ENCODE data around the gene MTMR4.
"Not testable (repeated sequence)": the region's sequence is repeated elsewhere in the genome, so short reads cannot be mapped to it uniquely, and the experiment has no call there.

Gene MTMR4

GRCh38 chr17:58525239-58525638, 10.8 kb upstream of the MTMR4 start:
- DNase-seq (ENCODE audit: low read depth) = no peak

GRCh38 chr17:58521680-58522079, 7.2 kb upstream of the MTMR4 start:
- no peak for DNase-seq (ENCODE audit: low read depth)

GRCh38 chr17:58520843-58521430, 6.5 kb upstream of the MTMR4 start:
- no peak for DNase-seq (ENCODE audit: low read depth)

DNA sequence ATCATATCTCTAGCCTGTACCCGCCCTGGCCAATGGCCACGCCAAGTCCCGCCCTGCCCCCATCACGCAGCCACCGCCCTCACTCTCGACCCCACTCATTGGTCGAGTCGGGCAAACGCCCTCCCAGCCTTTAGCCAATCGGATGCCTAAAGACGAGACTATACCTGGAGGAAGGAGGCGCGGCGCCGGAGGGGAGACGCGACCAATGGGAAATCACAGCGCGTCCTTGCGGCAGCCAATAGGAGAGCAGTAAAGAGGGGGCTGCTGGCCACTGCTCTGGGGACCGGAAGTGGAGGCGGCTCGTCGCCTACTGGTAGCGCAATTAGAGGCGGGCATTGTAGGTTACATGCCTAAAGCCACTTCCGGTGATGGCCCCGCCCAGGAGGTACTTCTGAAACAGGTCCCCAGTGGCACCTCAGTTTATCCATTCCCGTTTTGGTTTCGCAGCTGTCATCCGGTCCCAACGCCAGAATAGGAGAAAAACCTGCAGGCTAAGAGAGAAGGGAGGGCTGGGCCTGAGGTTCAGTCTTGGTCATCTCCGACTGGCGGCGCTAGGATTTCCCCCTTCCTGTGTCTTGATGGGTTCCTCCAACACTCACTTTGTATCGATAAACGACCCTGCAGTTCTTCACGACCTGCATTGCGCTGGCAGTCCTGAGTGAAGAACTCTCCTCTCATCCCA, 3.6 kb upstream of the MTMR4 start:
- DNase-seq (ENCODE audit: low read depth) = peak; percentile 100

- DNase-seq (ENCODE audit: low read depth) = no peak
Observed at GRCh38 chr17:58517378-58517927, 3.0 kb upstream of the MTMR4 start.

GRCh38 chr17:58516644-58517377, 2.4 kb upstream of the MTMR4 start:
- no peak for DNase-seq (ENCODE audit: low read depth)

- no peak for DNase-seq (ENCODE audit: low read depth)
Observed at GRCh38 chr17:58515286-58515685, 848 bp upstream of the MTMR4 start.

DNA sequence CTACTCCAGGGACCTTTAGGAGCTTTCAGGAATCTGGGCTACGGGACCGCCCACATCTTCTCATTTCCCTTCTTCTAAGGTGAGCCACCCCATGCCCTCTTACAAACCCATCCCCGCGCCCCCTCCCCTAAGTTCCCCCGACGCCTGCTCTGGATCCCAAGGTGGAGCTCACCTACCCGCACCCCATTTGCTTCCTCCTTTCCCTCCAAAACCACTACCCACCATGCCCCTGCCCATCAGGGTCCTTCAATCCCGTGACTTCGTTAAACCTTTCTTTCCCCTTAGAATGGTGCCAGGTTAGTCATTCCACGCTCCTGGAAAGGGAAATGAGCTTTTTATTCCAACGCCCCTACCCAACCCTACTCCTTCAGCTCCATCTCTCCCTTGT, 326 bp upstream of the MTMR4 start:
- no peak for DNase-seq (ENCODE audit: low read depth)

DNA sequence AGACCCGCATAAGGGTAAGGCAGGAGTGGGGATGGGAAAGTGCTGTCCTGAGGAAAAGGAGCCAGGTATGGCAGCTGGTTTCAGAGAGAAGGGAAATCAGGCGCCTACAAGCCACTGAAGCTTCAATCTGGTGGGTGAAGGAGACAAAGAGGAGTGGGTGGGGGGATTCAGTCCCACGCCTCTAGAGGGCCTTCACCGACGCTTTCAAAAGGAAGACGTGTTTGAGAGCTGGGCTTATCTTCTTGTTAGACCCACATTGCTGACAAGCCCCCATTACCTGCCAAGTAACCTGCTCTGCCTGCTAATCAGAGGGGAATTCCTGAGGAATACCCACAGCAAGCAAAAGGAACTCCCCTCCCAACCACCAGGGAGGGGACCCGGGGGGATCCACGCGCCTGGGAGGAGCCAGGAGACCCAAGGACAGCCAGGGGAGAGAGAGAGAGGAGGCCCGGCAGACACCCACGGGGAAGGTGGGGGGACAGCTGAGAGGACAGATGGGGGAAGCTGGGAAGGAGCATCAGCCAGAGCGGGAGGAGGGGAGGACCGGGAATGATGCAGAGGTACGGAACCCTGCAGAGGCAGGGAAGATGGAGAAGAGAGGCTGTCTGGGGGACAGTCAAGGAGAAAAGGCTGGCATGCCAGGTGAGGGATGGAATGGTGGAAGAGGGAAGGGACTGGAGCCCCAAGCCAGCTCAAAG, 1.0 kb downstream of the MTMR4 start:
- no peak for DNase-seq (ENCODE audit: low read depth)

DNA sequence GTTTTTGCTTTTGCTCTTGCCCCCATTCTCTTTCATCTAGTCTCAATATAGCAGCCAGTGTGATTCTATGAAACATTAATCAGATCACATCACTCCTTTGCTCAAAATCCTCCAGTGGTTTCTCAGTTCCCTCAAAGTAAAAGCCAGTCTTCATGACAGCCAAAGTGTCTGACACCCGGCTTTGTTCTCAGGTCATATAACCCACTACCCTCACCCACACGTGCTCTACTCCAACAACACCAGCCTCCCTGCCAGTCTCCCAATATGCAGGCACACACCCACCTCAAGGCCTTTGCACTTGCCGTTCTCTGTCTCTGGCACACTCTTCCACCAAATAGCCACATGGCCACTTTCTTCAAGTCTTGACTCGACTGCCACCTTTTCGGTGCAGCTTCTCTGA, 4.4 kb downstream of the MTMR4 start:
- no peak for DNase-seq (ENCODE audit: low read depth)

GRCh38 chr17:58508341-58509067, 5.9 kb downstream of the MTMR4 start:
- no peak for DNase-seq (ENCODE audit: low read depth)

DNA sequence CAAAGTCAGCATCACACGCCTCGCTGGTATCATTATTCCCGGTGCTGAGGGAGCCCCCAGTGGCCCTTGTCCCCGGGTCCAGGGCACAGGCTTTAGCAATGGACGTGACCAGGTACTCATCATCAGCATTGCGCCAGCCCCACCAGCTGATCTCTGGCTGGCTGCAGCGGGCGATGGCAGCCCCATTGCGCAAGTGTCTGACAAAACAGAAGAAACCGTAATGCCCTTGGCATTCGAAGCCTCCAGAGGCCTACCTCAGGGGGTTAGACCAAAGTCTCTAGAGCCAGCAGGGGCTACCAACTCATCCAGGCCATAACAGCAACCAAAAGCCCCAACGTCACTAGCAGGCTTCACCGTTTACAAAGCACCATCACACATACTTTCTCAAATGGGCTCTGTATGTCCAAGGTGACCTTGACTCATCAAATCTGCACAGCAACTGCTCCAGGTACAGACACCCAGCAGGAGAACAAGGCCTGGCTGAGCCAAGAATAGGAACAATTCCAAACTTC, 7.3 kb downstream of the MTMR4 start:
- DNase-seq (ENCODE audit: low read depth) = no peak

DNA sequence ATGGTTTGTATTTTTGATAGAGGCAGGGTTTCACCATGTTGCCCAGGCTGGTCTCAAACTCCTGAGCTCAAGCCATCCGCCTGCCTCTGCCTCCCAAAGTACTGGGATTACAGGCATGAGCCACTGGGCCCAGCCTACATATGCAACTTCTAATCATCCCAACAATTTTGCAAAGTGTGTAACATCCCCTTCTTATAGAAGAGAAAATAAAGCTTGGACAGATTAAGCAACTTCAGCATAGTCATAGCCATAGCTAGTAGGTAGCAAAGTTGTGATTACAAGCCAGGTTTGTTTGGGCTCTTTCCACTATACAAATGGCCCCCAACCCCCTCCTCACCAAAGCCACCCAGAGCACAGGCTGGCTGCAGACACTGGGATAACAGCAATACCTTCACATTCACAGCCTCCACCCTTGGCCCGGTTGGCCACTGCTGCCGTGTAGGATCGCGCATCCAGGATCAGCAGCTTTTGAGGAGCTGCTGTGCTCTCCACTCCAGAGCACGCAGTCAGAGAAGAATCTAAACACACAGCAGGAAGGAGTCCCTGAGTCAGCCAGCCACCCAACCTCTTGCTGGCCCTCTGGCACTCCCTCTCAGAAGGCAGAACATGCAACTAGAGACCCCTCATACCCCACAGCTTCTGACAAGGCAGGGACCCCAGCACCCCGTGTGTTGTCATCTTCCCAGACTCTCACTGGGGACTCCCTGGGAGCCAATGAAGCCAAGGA, 7.9 kb downstream of the MTMR4 start:
- no peak for DNase-seq (ENCODE audit: low read depth)

- DNase-seq (ENCODE audit: low read depth) = no peak
Observed at GRCh38 chr17:58504826-58505351, 9.5 kb downstream of the MTMR4 start.

- no peak for DNase-seq (ENCODE audit: low read depth)
Observed at GRCh38 chr17:58503866-58504265, 10.6 kb downstream of the MTMR4 start.

DNA sequence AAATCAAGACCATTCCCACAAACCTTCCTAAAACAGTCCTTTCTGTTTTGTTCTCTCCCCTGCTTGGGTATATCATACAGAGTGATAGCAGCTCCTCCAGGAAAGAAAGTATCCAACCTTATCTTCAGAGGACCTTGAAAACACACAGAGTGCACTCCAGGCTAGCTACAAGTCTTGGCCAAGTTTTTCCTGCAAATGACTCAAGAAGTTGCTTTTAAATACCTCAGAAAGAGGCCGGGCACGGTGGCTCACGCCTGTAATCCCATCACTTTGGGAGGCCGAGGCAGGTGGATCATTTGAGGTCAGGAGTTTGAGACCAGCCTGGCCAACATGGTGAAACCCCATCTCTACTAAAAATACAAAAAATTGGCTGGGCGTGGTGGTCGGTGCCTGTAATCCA, 11.3 kb downstream of the MTMR4 start:
- DNase-seq (ENCODE audit: low read depth) = not testable (repeated sequence)

GRCh38 chr17:58501451-58501850, 13.0 kb downstream of the MTMR4 start:
- DNase-seq (ENCODE audit: low read depth) = no peak

GRCh38 chr17:58498177-58498828, 16.1 kb downstream of the MTMR4 start:
- DNase-seq (ENCODE audit: low read depth) = no peak

GRCh38 chr17:58493506-58493905, 20.9 kb downstream of the MTMR4 start:
- DNase-seq (ENCODE audit: low read depth) = no peak
